Measurements from ENCODE around the gene CHN2.

GRCh38 chr7:29431686-29432085 is 237.1 kb downstream of the CHN2 start:
- TF ChIP-seq CTCF (conservative IDR thresholded peaks at IDR 0.05) (no peak), EZH2 (IDR thresholded peaks at IDR 0.05; ENCODE audit: low read depth) (no peak)

Measured in PC-9 (cell line).